ENCODE results near the gene DNHD1. TPM values are rescaled to one million over a fixed set of nuclear protein-coding genes. Genes with fewer than 3 reads are reported as not detected.

DNHD1 gene
- total and polyA plus RNA-seq, 2 experiments from 2014 or later: 7.3 to 7.9 TPM

DNA sequence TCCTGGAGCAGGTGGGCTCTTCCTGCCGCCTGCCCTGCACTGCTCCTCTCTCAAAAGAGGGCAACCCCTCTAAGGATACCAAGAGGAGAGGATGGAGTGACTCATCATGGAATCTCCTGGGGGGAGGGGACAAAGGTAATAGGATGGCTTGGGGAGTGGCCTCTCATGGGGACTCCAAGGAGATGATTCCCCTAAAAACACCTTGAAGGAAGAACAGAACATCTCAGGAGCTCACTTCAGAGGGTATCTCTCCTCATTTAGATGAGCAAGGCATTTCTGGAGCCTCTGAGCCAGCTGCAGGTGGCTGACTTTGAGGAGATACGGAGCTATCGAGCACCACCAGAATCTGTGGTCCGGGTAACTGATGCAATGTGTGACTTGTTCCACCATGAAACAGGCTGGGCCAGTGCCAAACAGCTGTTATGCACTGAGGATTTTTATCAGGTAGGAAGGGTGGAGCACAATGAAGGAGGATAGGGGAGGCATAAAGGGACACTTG is 66.1 kb downstream of the DNHD1 start:
- Histone ChIP-seq H3K4me3 (no peak overlapping the region), H3K4me2 (no peak overlapping the region), H3K79me2 (no peaks in the 10 kb centered on the region), H3K9me2 (replicated peaks; ENCODE audit: insufficient read depth) (no peaks in the 10 kb centered on the region), H3K4me1 (ENCODE audit: insufficient read depth) (no peaks in the 10 kb centered on the region), H2AFZ (no peak overlapping the region), H3K36me3 (replicated peaks; ENCODE audit: insufficient read depth, low read depth) (no peaks in the 10 kb centered on the region), H3K27me3 (no peaks in the 10 kb centered on the region), H3K27ac (no peak overlapping the region), H3K9me3 (ENCODE audit: low read depth) (no peaks in the 10 kb centered on the region), H4K20me1 (ENCODE audit: insufficient read depth, poor library complexity, severe bottlenecking) (no peaks in the 10 kb centered on the region)
- WGBS (ENCODE audit: low lambda C conversion rate, missing lambda C conversion rate): 96% methylated on average over 4 of the region's 4 CpGs
- no peak for DNase-seq (ENCODE audit: low spot score)
- no peak for TF ChIP-seq EZH2 (IDR thresholded peaks at IDR 0.05; ENCODE audit: borderline replicate concordance)
- TF ChIP-seq EZH2phosphoT487 (IDR thresholded peaks at IDR 0.05; ENCODE audit: low read depth, severe bottlenecking, unreplicated experiment): no peak
- TF ChIP-seq, protein P1, sequence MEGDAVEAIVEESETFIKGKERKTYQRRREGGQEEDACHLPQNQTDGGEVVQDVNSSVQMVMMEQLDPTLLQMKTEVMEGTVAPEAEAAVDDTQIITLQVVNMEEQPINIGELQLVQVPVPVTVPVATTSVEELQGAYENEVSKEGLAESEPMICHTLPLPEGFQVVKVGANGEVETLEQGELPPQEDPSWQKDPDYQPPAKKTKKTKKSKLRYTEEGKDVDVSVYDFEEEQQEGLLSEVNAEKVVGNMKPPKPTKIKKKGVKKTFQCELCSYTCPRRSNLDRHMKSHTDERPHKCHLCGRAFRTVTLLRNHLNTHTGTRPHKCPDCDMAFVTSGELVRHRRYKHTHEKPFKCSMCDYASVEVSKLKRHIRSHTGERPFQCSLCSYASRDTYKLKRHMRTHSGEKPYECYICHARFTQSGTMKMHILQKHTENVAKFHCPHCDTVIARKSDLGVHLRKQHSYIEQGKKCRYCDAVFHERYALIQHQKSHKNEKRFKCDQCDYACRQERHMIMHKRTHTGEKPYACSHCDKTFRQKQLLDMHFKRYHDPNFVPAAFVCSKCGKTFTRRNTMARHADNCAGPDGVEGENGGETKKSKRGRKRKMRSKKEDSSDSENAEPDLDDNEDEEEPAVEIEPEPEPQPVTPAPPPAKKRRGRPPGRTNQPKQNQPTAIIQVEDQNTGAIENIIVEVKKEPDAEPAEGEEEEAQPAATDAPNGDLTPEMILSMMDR (IDR thresholded peaks at IDR 0.05; ENCODE audit: poor library complexity): no peak

DNA sequence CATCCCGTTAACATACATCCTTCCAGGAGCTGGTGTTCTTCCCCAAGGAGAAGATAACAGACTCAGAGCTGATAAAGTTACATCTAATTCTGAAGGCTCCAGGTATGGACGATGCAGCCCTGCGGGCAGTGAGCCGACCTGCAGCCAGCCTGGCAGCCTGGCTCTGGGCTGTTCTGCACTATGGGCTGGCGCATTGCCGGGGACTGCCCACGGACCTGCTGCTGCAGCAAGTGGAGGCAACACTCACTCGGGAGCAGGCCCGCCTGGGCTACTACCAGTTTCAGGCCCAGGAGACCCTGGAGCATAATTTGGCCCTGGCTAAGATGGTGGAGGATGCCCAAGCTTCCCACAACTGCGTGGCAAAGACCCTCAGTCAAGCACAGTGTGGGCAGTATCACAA is 66.6 kb downstream of the DNHD1 start:
- Histone ChIP-seq H2AFZ (no peak overlapping the region), H4K20me1 (ENCODE audit: insufficient read depth, poor library complexity, severe bottlenecking) (no peaks in the 10 kb centered on the region), H3K9me2 (replicated peaks; ENCODE audit: insufficient read depth) (no peaks in the 10 kb centered on the region), H3K79me2 (no peaks in the 10 kb centered on the region), H3K4me2 (no peak overlapping the region), H3K4me1 (ENCODE audit: insufficient read depth) (peaks cover under 1% of the 10 kb centered on the region), H3K27ac (no peak overlapping the region), H3K36me3 (replicated peaks; ENCODE audit: insufficient read depth, low read depth) (no peaks in the 10 kb centered on the region), H3K9me3 (ENCODE audit: low read depth) (no peaks in the 10 kb centered on the region), H3K4me3 (no peak overlapping the region), H3K27me3 (no peaks in the 10 kb centered on the region)
- WGBS (ENCODE audit: low lambda C conversion rate, missing lambda C conversion rate): 93% methylated on average over 10 of the region's 10 CpGs
- TF ChIP-seq, protein P1 (IDR thresholded peaks at IDR 0.05; ENCODE audit: poor library complexity): no peak
- no peak for TF ChIP-seq EZH2phosphoT487 (IDR thresholded peaks at IDR 0.05; ENCODE audit: low read depth, severe bottlenecking, unreplicated experiment)
- no peak for TF ChIP-seq EZH2 (IDR thresholded peaks at IDR 0.05; ENCODE audit: borderline replicate concordance)
- no peak for DNase-seq (ENCODE audit: low spot score)

DNA sequence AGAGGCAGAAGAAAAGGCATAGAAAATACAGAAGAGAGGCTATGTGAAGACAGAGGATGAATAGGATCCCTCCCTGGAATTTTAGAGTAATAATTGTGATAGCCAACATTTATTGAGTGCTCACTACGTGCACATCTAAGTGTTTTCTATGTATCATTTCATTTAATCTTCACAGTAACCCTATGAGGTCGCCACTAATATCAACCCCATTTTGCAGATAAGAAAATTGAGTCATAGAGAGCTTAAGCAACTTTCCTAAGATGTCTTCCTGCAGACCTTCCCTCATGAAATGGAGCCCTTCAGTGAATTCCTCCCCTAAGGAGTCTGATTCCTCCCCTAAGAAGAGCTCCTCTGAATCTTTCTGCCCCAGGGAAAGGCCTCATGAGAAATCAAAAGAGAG is 68.2 kb downstream of the DNHD1 start:
- TF ChIP-seq, protein P1 (IDR thresholded peaks at IDR 0.05; ENCODE audit: poor library complexity): no peak
- 61% methylated on average over 2 of the region's 2 CpGs for WGBS (ENCODE audit: low lambda C conversion rate, missing lambda C conversion rate)
- no peak overlapping the region for H3K4me2 ChIP-seq
- H2AFZ ChIP-seq: no peak overlapping the region
- H3K4me3 ChIP-seq: no peak overlapping the region
- no peaks in the 10 kb centered on the region for H3K27me3 ChIP-seq
- H3K27ac ChIP-seq: no peak overlapping the region
- no peaks in the 10 kb centered on the region for H3K9me2 ChIP-seq (replicated peaks; ENCODE audit: insufficient read depth)
- H3K4me1 ChIP-seq (ENCODE audit: insufficient read depth): peaks cover 3% of the 10 kb centered on the region
- DNase-seq (ENCODE audit: low spot score): no peak
- H3K9me3 ChIP-seq (ENCODE audit: low read depth): no peaks in the 10 kb centered on the region
- H3K36me3 ChIP-seq (replicated peaks; ENCODE audit: insufficient read depth, low read depth): no peaks in the 10 kb centered on the region
- no peaks in the 10 kb centered on the region for H3K79me2 ChIP-seq
- H4K20me1 ChIP-seq (ENCODE audit: insufficient read depth, poor library complexity, severe bottlenecking): no peaks in the 10 kb centered on the region

All from hepatocyte (in vitro differentiated cells).